Keratinocyte (primary cell): ENCODE measurements around the gene APLF.

Source experiments
- CTCF ChIP-seq, 3 experiments: IDR thresholded peaks in 1 of 3; conservative IDR thresholded peaks in 1 of 3; optimal IDR thresholded peaks in 1 of 3; 2 replicates in 2 of 3; 3 replicates in 1 of 3; pipeline versions ENCODE3 to v1.5.1; 2011; ENCODE audit warnings: low read length in 3 of 3, mild to moderate bottlenecking in 3 of 3, moderate library complexity in 2 of 3, control low read depth in 1 of 3, inconsistent platforms in 1 of 3; ENCODE audit not compliant: insufficient read depth in 2 of 3; ENCODE audit errors: extremely low read depth in 1 of 3
- EZH2 ChIP-seq: IDR thresholded peaks from one replicate; pipeline ENCODE4 v1.6.1; 2012; ENCODE audit warnings: inconsistent platforms, mild to moderate bottlenecking, low read length, moderate library complexity

DNA sequence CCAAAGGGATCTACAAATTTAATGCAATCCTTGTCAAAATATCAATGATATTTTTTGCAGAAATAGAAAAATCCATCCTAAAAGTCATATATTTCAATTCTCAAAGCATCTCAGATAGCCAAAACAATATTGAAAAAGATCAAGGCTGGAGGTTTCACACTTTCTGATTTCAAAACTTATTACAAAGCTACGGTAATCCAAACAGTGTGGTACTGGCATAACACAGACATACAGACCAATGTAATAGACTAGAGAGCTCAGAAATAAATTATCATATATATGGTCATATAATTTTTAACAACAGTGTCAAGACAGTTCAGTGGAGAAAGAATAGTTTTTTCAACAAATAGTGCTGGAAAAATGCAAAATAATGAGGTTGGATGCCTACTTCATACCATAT is 135.7 kb downstream of the APLF start:
- TF ChIP-seq CTCF (optimal IDR thresholded peaks at IDR 0.05 in 1 of 3, IDR thresholded peaks at IDR 0.05 in 1 of 3, conservative IDR thresholded peaks at IDR 0.05 in 1 of 3; ENCODE audit: extremely low read depth in 1 of 3, insufficient read depth in 2 of 3, low read length in 3 of 3) (no peak), EZH2 (no peak)
